Effector memory CD8-positive, alpha-beta T cell (primary cell): Measurements from ENCODE around the gene IRF2BPL.

ENCODE experiments used
- ATAC-seq: fragments of 150-1000 bp; cut with Tn5 transposase; replicated peaks from 2 replicates; pipeline ENCODE4 v1.10.0; 2021; ENCODE audit warnings: mild to moderate bottlenecking, moderate library complexity
- DNase-seq, 3 experiments: peaks; one replicate each; pipeline ENCODE4 v3.0.0; 2021
- H3K27ac Mint-ChIP-seq, 2 donors: one replicate each; pipeline ENCODE4 v1.8.0; 2022; ENCODE audit warnings: mild to moderate bottlenecking in 2 of 2, mixed read lengths in 2 of 2, moderate library complexity in 2 of 2
- H3K27me3 Mint-ChIP-seq, 2 donors: one replicate each; pipeline ENCODE4 v1.8.0; 2022; ENCODE audit warnings: mixed read lengths in 2 of 2
- H3K36me3 Mint-ChIP-seq: one replicate; pipeline ENCODE4 v1.8.0; 2022; ENCODE audit warnings: mild to moderate bottlenecking, moderate library complexity, mixed read lengths; ENCODE audit not compliant: insufficient read depth
- H3K4me1 Mint-ChIP-seq, 2 donors: one replicate each; pipeline ENCODE4 v1.8.0; 2022; ENCODE audit warnings: low read depth in 2 of 2, mixed read lengths in 2 of 2
- H3K4me3 Mint-ChIP-seq, 2 donors: one replicate each; pipeline ENCODE4 v1.8.0; 2022; ENCODE audit warnings: mild to moderate bottlenecking in 2 of 2, mixed read lengths in 2 of 2, moderate library complexity in 2 of 2
- H3K9me3 Mint-ChIP-seq, 2 donors: one replicate each; pipeline ENCODE4 v1.8.0; 2022; ENCODE audit warnings: mixed read lengths in 2 of 2

The IRF2BPL gene

GRCh38 chr14:77036484-77037214 is 8.1 kb upstream of the IRF2BPL start:
- peak overlapping the region; percentile 85 to 87 for H3K27ac Mint-ChIP-seq
- ATAC-seq (no peak), DNase-seq (no peak)
- peaks cover 48% of the 10 kb centered on the region for H3K36me3 Mint-ChIP-seq
- H3K27me3 Mint-ChIP-seq, result no peaks in the 10 kb centered on the region
- H3K4me1 Mint-ChIP-seq, result peaks cover 69 to 75% of the 10 kb centered on the region in 2 donors
- H3K9me3 Mint-ChIP-seq, result no peaks in the 10 kb centered on the region
- H3K4me3 Mint-ChIP-seq, result no peak overlapping the region

GRCh38 chr14:77035267-77035666 is 6.8 kb upstream of the IRF2BPL start:
- H3K4me3 Mint-ChIP-seq, result no peak overlapping the region
- H3K27me3 Mint-ChIP-seq, result no peaks in the 10 kb centered on the region
- no peak for DNase-seq
- peaks cover 57 to 62% of the 10 kb centered on the region in 2 donors for H3K4me1 Mint-ChIP-seq
- no peaks in the 10 kb centered on the region for H3K9me3 Mint-ChIP-seq
- no peak for ATAC-seq
- H3K27ac Mint-ChIP-seq, result peak overlapping the region; percentile 71 to 99
- H3K36me3 Mint-ChIP-seq, result peaks cover 45% of the 10 kb centered on the region

- DNase-seq (peak; percentile 71 to 75 (median 75)), ATAC-seq (peak; percentile 73)
- no peaks in the 10 kb centered on the region for H3K27me3 Mint-ChIP-seq
- peak overlapping the region; percentile 98 to 99 for H3K27ac Mint-ChIP-seq
- H3K36me3 Mint-ChIP-seq, result peaks cover 45% of the 10 kb centered on the region
- no peaks in the 10 kb centered on the region for H3K9me3 Mint-ChIP-seq
- peaks cover 54 to 56% of the 10 kb centered on the region in 2 donors for H3K4me1 Mint-ChIP-seq
- H3K4me3 Mint-ChIP-seq, result peak overlapping the region; percentile 92
Measured at GRCh38 chr14:77033622-77034589, 5.4 kb upstream of the IRF2BPL start.

DNA sequence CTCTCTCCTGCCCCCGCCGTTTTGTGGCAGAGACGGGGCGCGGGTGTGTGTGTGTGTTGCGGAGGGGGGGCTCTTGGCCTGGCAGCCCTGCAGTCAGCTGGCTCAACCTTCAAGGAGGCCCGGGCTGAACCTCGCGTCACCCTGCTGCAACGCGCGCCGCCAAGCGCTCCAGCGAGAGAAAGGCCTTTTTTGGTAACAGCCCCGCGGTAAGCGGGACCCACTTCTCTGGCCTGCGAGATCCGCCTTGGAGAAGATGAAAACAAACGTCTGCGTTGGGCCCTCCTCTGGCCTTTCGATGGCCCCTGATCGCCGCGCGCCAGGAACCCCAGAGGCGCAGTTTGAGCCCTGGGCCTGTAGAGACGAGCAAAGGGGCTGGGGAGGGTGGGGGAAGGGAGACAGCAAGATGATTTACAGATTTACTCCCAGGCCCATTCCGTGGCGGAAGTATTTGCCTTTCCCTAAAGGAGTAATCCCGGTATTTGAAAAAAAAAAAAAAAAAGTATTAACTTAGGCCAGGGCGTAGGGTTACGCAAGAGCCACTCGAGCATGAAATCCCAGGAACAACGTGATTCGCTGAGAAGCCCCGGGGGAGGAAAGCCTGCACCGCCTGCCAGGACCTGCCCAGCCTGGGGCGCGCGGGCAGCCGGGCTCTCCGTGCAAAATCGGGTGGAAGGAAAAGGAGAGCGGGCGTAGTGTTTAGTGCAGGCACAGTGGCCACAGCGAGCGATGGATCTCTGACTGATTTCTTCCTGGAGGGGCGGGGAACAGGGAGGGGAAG is 4.5 kb upstream of the IRF2BPL start:
- H3K9me3 Mint-ChIP-seq, result no peaks in the 10 kb centered on the region
- peaks cover 45% of the 10 kb centered on the region for H3K36me3 Mint-ChIP-seq
- peak; percentile 54 for ATAC-seq
- peak; percentile 72 to 78 (median 78) for DNase-seq
- H3K27ac Mint-ChIP-seq, result peak overlapping the region; percentile 98 to 99
- H3K4me1 Mint-ChIP-seq, result peaks cover 50 to 53% of the 10 kb centered on the region in 2 donors
- peak overlapping the region; percentile 92 for H3K4me3 Mint-ChIP-seq
- no peaks in the 10 kb centered on the region for H3K27me3 Mint-ChIP-seq

DNA sequence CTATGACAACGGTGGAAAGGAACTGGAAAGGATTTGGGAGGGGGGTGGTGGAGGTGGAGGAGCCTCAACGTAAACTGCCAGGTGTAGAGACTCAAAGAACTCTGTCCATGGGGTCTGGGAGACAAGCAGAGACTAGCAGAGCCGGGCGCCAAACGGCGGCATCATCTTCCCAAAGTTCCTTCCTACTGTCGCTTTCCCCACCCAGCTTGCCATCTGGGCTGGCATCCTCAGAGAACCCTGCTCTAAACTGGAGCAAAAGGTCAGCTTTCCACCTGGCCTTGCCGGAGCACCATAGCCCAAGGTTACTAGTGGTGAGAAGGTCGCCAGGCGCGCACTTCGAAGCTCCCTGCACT is 4.0 kb upstream of the IRF2BPL start:
- no peaks in the 10 kb centered on the region for H3K27me3 Mint-ChIP-seq
- H3K36me3 Mint-ChIP-seq, result peaks cover 49% of the 10 kb centered on the region
- H3K27ac Mint-ChIP-seq, result peak overlapping the region; percentile 98 to 99
- DNase-seq (no peak), ATAC-seq (no peak)
- no peaks in the 10 kb centered on the region for H3K9me3 Mint-ChIP-seq
- peaks cover 44 to 47% of the 10 kb centered on the region in 2 donors for H3K4me1 Mint-ChIP-seq
- peak overlapping the region; percentile 92 for H3K4me3 Mint-ChIP-seq

- peak overlapping the region; percentile 98 to 99 for H3K27ac Mint-ChIP-seq
- DNase-seq, result no peak
- H3K9me3 Mint-ChIP-seq, result no peaks in the 10 kb centered on the region
- H3K4me1 Mint-ChIP-seq, result peaks cover 38 to 43% of the 10 kb centered on the region in 2 donors
- no peak for ATAC-seq
- no peaks in the 10 kb centered on the region for H3K27me3 Mint-ChIP-seq
- H3K36me3 Mint-ChIP-seq, result peaks cover 54% of the 10 kb centered on the region
- H3K4me3 Mint-ChIP-seq, result peak overlapping the region; percentile 92
Measured at GRCh38 chr14:77031759-77032490, 3.4 kb upstream of the IRF2BPL start.

- peaks cover 64% of the 10 kb centered on the region for H3K36me3 Mint-ChIP-seq
- H3K27ac Mint-ChIP-seq, result peak overlapping the region; percentile 87 to 96
- H3K4me3 Mint-ChIP-seq, result peak overlapping the region; percentile 88 to 93
- H3K9me3 Mint-ChIP-seq, result no peaks in the 10 kb centered on the region
- ATAC-seq (peak; percentile 39), DNase-seq (peak; percentile 55 to 66 (median 60))
- H3K27me3 Mint-ChIP-seq, result no peaks in the 10 kb centered on the region
- peaks cover 35 to 37% of the 10 kb centered on the region in 2 donors for H3K4me1 Mint-ChIP-seq
Measured at GRCh38 chr14:77027538-77028383, 747 bp downstream of the IRF2BPL start.

DNA sequence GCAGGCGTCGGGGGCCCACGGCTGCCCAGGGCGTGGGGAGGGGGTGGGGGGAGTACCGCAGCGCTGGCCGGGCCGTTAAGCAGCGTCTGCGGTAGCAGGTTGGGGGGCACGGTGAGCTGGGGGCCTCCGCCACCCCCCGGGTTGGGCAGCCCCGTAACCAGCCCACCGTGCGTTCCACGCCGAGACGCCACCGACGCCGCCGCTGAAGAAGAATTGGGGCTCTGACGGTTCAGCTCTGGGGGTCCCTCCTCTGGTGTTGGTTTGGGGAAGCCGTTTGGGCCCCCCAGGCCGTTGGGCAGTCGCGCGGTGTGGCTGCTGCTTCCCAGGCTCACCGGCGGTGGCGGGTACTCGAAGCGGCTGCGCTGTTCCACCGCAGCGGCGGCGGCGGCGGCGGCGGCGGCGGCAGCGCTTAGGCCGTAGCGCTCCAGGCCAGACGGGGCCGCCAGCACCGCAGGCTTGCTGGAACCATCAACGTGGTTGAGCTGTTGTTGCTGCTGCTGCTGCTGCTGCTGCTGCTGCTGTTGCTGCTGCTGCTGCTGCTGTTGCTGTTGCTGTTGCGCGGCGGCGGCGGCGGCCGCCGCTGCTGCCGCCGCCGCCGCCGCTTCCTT is 1.5 kb downstream of the IRF2BPL start:
- H3K27ac Mint-ChIP-seq, result peak overlapping the region; percentile 87 to 96

GRCh38 chr14:77026166-77026929 is 2.2 kb downstream of the IRF2BPL start:
- H3K4me3 Mint-ChIP-seq, result peak overlapping the region; percentile 69 to 88
- no peak for DNase-seq
- peak overlapping the region in 1 of 2 donors; percentile 60 for H3K27ac Mint-ChIP-seq
- no peak for ATAC-seq
- no peaks in the 10 kb centered on the region for H3K27me3 Mint-ChIP-seq
- H3K4me1 Mint-ChIP-seq, result peaks cover 30 to 31% of the 10 kb centered on the region in 2 donors
- peaks cover 59% of the 10 kb centered on the region for H3K36me3 Mint-ChIP-seq
- no peaks in the 10 kb centered on the region for H3K9me3 Mint-ChIP-seq

More for the DNA sequence above, 1.5 kb downstream of the IRF2BPL start:
- Mint-ChIP-seq H3K27me3 (no peaks in the 10 kb centered on the region), H3K36me3 (peaks cover 59% of the 10 kb centered on the region), H3K9me3 (no peaks in the 10 kb centered on the region), H3K4me3 (peak overlapping the region; percentile 88 to 93), H3K4me1 (peaks cover 34% of the 10 kb centered on the region in 2 donors)
- ATAC-seq (peak; percentile 47), DNase-seq (peak; percentile 59 to 62 (median 59))

- no peaks in the 10 kb centered on the region for H3K9me3 Mint-ChIP-seq
- H3K4me1 Mint-ChIP-seq, result peaks cover 30 to 31% of the 10 kb centered on the region in 2 donors
- H3K27me3 Mint-ChIP-seq, result no peaks in the 10 kb centered on the region
- no peak for ATAC-seq
- H3K36me3 Mint-ChIP-seq, result peaks cover 58% of the 10 kb centered on the region
- H3K4me3 Mint-ChIP-seq, result peak overlapping the region; percentile 64 to 70
- no peak overlapping the region for H3K27ac Mint-ChIP-seq
- no peak for DNase-seq
Measured at GRCh38 chr14:77025744-77026165, 2.8 kb downstream of the IRF2BPL start.

- Mint-ChIP-seq H3K9me3 (no peaks in the 10 kb centered on the region), H3K27me3 (no peaks in the 10 kb centered on the region), H3K4me3 (peak overlapping the region; percentile 70), H3K4me1 (peaks cover 29 to 30% of the 10 kb centered on the region in 2 donors), H3K27ac (peak overlapping the region in 1 of 2 donors; percentile 74), H3K36me3 (peaks cover 47% of the 10 kb centered on the region)
- DNase-seq (peak; percentile 29 to 36 (median 32)), ATAC-seq (no peak)
Measured at GRCh38 chr14:77024171-77024691, 4.3 kb downstream of the IRF2BPL start.
